Esophagus muscularis mucosa (tissue), 4 donors: ENCODE results near the gene ODF2. TPM values are rescaled to one million over a fixed set of nuclear protein-coding genes. Genes with fewer than 3 reads are reported as not detected.

Source experiments
- DNase-seq: peaks from one replicate; pipeline ENCODE4 v3.0.0-alpha.2; 2017; ENCODE audit errors: extremely low spot score
- H3K27ac ChIP-seq, 4 donors: fragments of 200-600 bp; sonication (generic); replicated peaks in 1 of 4; 1 replicate in 3 of 4; 2 replicates in 1 of 4; pipeline ENCODE4 v1.5.1; 2016 to 2019; ENCODE audit warnings: mild to moderate bottlenecking in 1 of 4
- H3K27me3 ChIP-seq, 4 donors: fragments of 200-600 bp; sonication (generic); one replicate each; pipeline versions ENCODE4 v1.5.1 to v1.6.0; 2016 to 2019
- H3K36me3 ChIP-seq, 4 donors: fragments of 200-600 bp; sonication (generic); one replicate each; pipeline ENCODE4 v1.5.1; 2016 to 2019
- H3K4me1 ChIP-seq, 4 donors: fragments of 200-600 bp; sonication (generic); one replicate each; pipeline ENCODE4 v1.5.1; 2016 to 2019
- H3K4me3 ChIP-seq, 4 donors: fragments of 200-600 bp; sonication (generic); 1 replicate in 2 of 4; 2 replicates in 2 of 4; pipeline ENCODE4 v1.5.1; 2016 to 2019; ENCODE audit warnings: mild to moderate bottlenecking in 4 of 4, moderate library complexity in 1 of 4
- H3K9me3 ChIP-seq, 4 donors: fragments of 200-600 bp; sonication (generic); 1 replicate in 3 of 4; 2 replicates in 1 of 4; pipeline ENCODE4 v1.5.1; 2016 to 2019
- CTCF ChIP-seq, 3 experiments: fragments of 200-600 bp in 2 of 3; fragments of 450-650 bp in 1 of 3; sonication (generic) in 2 of 3; IDR thresholded peaks; one replicate each; pipeline ENCODE4 v1.5.1; 2017 to 2019; ENCODE audit warnings: antibody characterized with exemption in 3 of 3, mild to moderate bottlenecking in 2 of 3, moderate library complexity in 1 of 3
- EP300 ChIP-seq: sonication (generic); formaldehyde crosslinking; IDR thresholded peaks from one replicate; pipeline ENCODE4 v1.6.1; 2017; ENCODE audit warnings: antibody characterized with exemption
- POLR2A ChIP-seq: fragments of 450-650 bp; IDR thresholded peaks from one replicate; pipeline ENCODE4 v1.6.1; 2017; ENCODE audit warnings: antibody characterized with exemption, moderate library complexity, mild to moderate bottlenecking, low read depth
- POLR2AphosphoS5 ChIP-seq, 2 donors: sonication (generic); formaldehyde crosslinking; IDR thresholded peaks; one replicate each; pipeline ENCODE4 v1.6.1; 2017; ENCODE audit warnings: antibody characterized with exemption in 2 of 2
- WGBS: methylation state at CpG from one replicate; pipeline ENCODE4 v1.1.5; 2018; 5-methylcytosine and 5-hydroxymethylcytosine counted together
- intact Hi-C: fragments of 100-400 bp; cut with DNase I; formaldehyde crosslinking; loops from one replicate; pipeline ENCODE4 v1.15.1; 2023
- total RNA-seq, 4 donors: library from RNA; depleted of rRNA; stranded (reverse); fragments of >200 nt; gene quantifications; one replicate each; pipeline versions ENCODE4 v1.1.0 to v1.2.1, GENCODE V29; 2016

ODF2 gene
- total RNA-seq, 4 donors from 2014 or later: 18.1 to 34.3 (median 23.0) TPM

- Histone ChIP-seq H3K4me1 (no peaks in the 10 kb centered on the region), H3K36me3 (peaks cover 19 to 78% (median 43%) of the 10 kb centered on the region in 4 donors), H3K27ac (no peak overlapping the region), H3K27me3 (no peaks in the 10 kb centered on the region), H3K9me3 (no peaks in the 10 kb centered on the region), H3K4me3 (no peak overlapping the region)
- WGBS: 88% methylated on average over 7 of the region's 7 CpGs
- DNase-seq: no peak
- intact Hi-C loops: no loop called here
- TF ChIP-seq POLR2A (no peak), EP300 (no peak), CTCF (IDR thresholded peaks at IDR 0.05) (no peak), POLR2AphosphoS5 (IDR thresholded peaks at IDR 0.05) (no peak)
Measured at GRCh38 chr9:128469070-128469469, 13.3 kb downstream of the ODF2 start.

- Histone ChIP-seq H3K4me3 (no peak overlapping the region), H3K36me3 (peaks cover 14 to 83% (median 43%) of the 10 kb centered on the region in 4 donors), H3K27ac (no peak overlapping the region), H3K4me1 (no peaks in the 10 kb centered on the region), H3K27me3 (no peaks in the 10 kb centered on the region), H3K9me3 (no peaks in the 10 kb centered on the region)
- no peak for DNase-seq
- intact Hi-C loops: no loop called here
- TF ChIP-seq EP300: no peak
- TF ChIP-seq CTCF (IDR thresholded peaks at IDR 0.05): no peak
- no peak for TF ChIP-seq POLR2AphosphoS5 (IDR thresholded peaks at IDR 0.05)
- no peak for TF ChIP-seq POLR2A
- 67% methylated on average over 5 of the region's 5 CpGs for WGBS
Measured at GRCh38 chr9:128470560-128470959, 14.8 kb downstream of the ODF2 start.

- DNase-seq: no peak
- Histone ChIP-seq H3K36me3 (peaks cover 21 to 86% (median 54%) of the 10 kb centered on the region in 4 donors), H3K9me3 (no peaks in the 10 kb centered on the region), H3K27me3 (no peaks in the 10 kb centered on the region), H3K4me3 (no peak overlapping the region), H3K4me1 (no peaks in the 10 kb centered on the region), H3K27ac (no peak overlapping the region)
- intact Hi-C loops: no loop called here
- 97% methylated on average over 5 of the region's 5 CpGs for WGBS
- TF ChIP-seq EP300: no peak
- TF ChIP-seq CTCF (IDR thresholded peaks at IDR 0.05): no peak
- TF ChIP-seq POLR2AphosphoS5 (IDR thresholded peaks at IDR 0.05): no peak
- TF ChIP-seq POLR2A: no peak
Measured at GRCh38 chr9:128473104-128473503, 17.3 kb downstream of the ODF2 start.

- H3K36me3 ChIP-seq: peaks cover 29 to 93% (median 63%) of the 10 kb centered on the region in 4 donors
- WGBS: 98% methylated on average over 7 of the region's 7 CpGs
- intact Hi-C loops: no loop called here
- H3K27me3 ChIP-seq: no peaks in the 10 kb centered on the region
- H3K4me3 ChIP-seq: no peak overlapping the region
- no peak for TF ChIP-seq POLR2AphosphoS5 (IDR thresholded peaks at IDR 0.05)
- no peak for TF ChIP-seq EP300
- TF ChIP-seq POLR2A: no peak
- TF ChIP-seq CTCF (IDR thresholded peaks at IDR 0.05): no peak
- no peaks in the 10 kb centered on the region for H3K4me1 ChIP-seq
- H3K27ac ChIP-seq: no peak overlapping the region
- H3K9me3 ChIP-seq: no peaks in the 10 kb centered on the region
- no peak for DNase-seq
Measured at GRCh38 chr9:128475867-128476266, 20.1 kb downstream of the ODF2 start.

GRCh38 chr9:128479262-128479661 lies 23.5 kb downstream of the ODF2 start:
- intact Hi-C loops: no loop called here
- TF ChIP-seq POLR2AphosphoS5 (IDR thresholded peaks at IDR 0.05) (no peak), EP300 (no peak), POLR2A (no peak), CTCF (IDR thresholded peaks at IDR 0.05) (no peak)
- WGBS: 78% methylated on average over 1 of the region's 1 CpG
- no peak for DNase-seq
- Histone ChIP-seq H3K36me3 (peaks cover 38 to 100% (median 83%) of the 10 kb centered on the region in 4 donors), H3K4me3 (no peak overlapping the region), H3K27ac (no peak overlapping the region), H3K27me3 (no peaks in the 10 kb centered on the region), H3K4me1 (no peaks in the 10 kb centered on the region), H3K9me3 (no peaks in the 10 kb centered on the region)
